Rectal smooth muscle tissue (tissue), 1 donor: ENCODE data around the gene CLNK.

Source experiments
- H3K27ac ChIP-seq: one replicate; pipeline ENCODE4 v1.7.0; 2013; ENCODE audit warnings: low read depth, low read length, inconsistent platforms
- H3K27me3 ChIP-seq: one replicate; pipeline ENCODE4 v1.7.0; 2013; ENCODE audit warnings: low read length; ENCODE audit not compliant: control insufficient read depth, insufficient read depth
- H3K36me3 ChIP-seq: one replicate; pipeline ENCODE4 v1.7.0; 2013; ENCODE audit warnings: low read length; ENCODE audit not compliant: control insufficient read depth, insufficient read depth
- H3K4me1 ChIP-seq: one replicate; pipeline ENCODE4 v1.7.0; 2013; ENCODE audit warnings: low read length; ENCODE audit not compliant: control insufficient read depth, insufficient read depth
- H3K4me3 ChIP-seq: one replicate; pipeline ENCODE4 v1.7.0; 2013; ENCODE audit warnings: low read length
- H3K9ac ChIP-seq: one replicate; pipeline ENCODE4 v1.7.0; 2013; ENCODE audit warnings: low read length

Gene CLNK

DNA sequence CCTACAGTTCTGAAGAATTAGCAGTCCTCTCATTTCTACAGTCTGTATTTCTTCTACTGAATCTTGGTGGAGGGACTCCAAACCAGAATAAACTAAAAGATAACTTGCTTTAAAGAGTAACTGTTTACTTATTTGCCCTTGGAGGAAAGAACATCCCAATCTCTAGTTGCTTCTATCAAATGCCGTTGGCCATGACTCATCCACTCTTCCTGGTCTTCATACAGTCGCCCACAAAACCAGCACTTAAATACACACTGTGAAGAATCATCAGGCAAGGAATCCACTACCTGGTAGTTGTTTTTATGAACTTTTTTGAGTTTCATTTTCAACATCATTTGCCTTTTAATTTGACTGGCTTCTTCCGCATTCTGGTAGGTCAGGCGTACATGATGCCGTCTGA lies 241.6 kb downstream of the CLNK start:
- Histone ChIP-seq H3K27me3 (no peaks in the 10 kb centered on the region), H3K9ac (no peak overlapping the region), H3K36me3 (peaks cover 14% of the 10 kb centered on the region), H3K27ac (no peak overlapping the region), H3K4me1 (no peaks in the 10 kb centered on the region), H3K4me3 (no peak overlapping the region)

DNA sequence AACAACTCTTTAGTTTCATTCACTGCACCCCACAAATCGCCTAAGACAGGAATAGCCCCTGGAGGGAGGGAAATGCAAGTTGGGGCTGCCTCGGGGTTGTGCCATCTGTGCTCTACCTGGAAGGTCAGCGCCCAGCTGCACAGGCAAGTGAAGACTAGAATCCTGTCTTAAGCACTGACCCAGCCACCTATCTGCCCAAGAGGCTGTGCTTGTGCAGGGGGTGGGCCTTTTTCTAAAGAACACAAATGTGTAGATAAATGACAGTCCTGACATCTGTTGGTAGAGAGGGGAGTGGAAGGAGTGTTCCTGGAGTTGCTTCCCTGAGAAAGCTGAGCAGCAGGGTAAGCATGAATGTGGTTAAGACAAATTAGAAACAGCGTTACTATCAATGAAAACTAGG lies 243.1 kb downstream of the CLNK start:
- Histone ChIP-seq H3K36me3 (peaks cover 14% of the 10 kb centered on the region), H3K4me3 (no peak overlapping the region), H3K4me1 (no peaks in the 10 kb centered on the region), H3K9ac (no peak overlapping the region), H3K27me3 (no peaks in the 10 kb centered on the region), H3K27ac (no peak overlapping the region)

DNA sequence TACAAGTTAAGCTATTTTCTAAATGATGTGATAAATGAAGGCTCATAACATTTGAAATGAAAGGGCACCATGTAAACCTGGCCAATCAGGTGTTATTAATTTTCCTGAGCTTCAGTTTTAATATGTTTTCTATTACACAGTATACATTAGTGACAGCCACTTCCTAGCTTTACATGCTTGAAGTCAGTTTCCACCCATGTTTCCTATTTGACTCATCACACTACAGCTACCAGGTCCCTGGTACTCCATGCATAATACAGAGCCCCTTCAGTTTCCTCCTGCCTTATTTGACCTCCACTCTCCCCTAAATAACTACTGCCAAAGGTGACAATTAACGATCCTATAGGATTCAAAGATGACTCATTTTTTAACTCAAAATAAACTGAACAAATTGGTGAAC lies 245.6 kb downstream of the CLNK start:
- no peak overlapping the region for H3K27ac ChIP-seq
- no peak overlapping the region for H3K4me3 ChIP-seq
- no peak overlapping the region for H3K9ac ChIP-seq
- no peaks in the 10 kb centered on the region for H3K4me1 ChIP-seq
- no peaks in the 10 kb centered on the region for H3K36me3 ChIP-seq
- H3K27me3 ChIP-seq: no peaks in the 10 kb centered on the region

DNA sequence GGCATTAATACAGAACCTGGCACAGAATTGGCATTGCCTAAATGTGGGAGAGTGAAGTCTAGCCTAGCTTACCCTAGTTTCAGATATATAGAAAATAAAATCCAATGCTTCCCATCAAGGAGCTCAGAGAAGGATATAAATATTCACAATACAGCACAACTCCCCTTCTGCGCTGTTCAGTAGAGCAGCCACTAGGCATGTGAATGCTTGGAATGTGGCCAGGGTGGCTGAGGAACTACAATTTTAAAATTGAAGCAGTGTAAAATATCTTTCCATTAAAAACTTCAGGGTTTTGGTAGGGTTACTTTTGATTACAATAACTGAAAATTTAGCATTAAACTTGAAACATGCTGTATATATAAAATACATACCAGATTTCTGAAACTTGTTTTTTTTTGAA lies 246.8 kb downstream of the CLNK start:
- Histone ChIP-seq H3K4me1 (no peaks in the 10 kb centered on the region), H3K9ac (no peak overlapping the region), H3K27me3 (no peaks in the 10 kb centered on the region), H3K4me3 (no peak overlapping the region), H3K36me3 (no peaks in the 10 kb centered on the region), H3K27ac (no peak overlapping the region)
